NCI-H2029 treated with DMSO at 0.1 percent for 48 hours (cell line): Measurements from ENCODE around the gene SRGAP2C.
"Not testable (repeated sequence)": the region's sequence is repeated elsewhere in the genome, so short reads cannot be mapped to it uniquely, and the experiment has no call there.

Experiments
- DNase-seq: peaks from one replicate; lab custom pipeline; 2025; lab: John Stamatoyannopoulos, UW

The SRGAP2C gene

GRCh38 chr1:121337958-121338357 lies 153.2 kb downstream of the SRGAP2C start:
- DNase-seq, result not testable (repeated sequence)

GRCh38 chr1:121339611-121340010 lies 154.8 kb downstream of the SRGAP2C start:
- DNase-seq, result not testable (repeated sequence)

GRCh38 chr1:121343311-121343906 lies 158.6 kb downstream of the SRGAP2C start:
- not testable (repeated sequence) for DNase-seq

GRCh38 chr1:121344355-121344754 lies 159.6 kb downstream of the SRGAP2C start:
- not testable (repeated sequence) for DNase-seq

- DNase-seq, result not testable (repeated sequence)
Observed at GRCh38 chr1:121346654-121347053, 161.9 kb downstream of the SRGAP2C start.

DNA sequence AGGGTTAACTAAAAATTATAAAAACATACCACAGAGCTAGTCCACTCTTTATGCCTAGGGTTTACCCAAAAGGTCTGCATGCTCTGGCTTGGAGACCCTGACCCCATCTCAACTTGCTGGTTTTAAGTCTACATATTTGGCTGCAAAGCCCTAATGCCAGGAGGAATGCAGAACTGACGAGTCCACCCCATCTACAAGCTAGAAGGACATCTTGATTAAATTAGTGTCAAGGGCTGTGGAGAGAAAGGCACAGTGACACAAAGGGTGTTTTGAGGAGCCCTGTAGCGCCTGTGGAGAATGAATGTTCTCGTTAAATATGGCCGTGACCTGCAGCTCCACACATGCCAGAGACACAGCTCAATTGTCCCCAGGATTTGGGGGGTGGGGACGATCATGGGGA lies 162.7 kb downstream of the SRGAP2C start:
- not testable (repeated sequence) for DNase-seq

DNA sequence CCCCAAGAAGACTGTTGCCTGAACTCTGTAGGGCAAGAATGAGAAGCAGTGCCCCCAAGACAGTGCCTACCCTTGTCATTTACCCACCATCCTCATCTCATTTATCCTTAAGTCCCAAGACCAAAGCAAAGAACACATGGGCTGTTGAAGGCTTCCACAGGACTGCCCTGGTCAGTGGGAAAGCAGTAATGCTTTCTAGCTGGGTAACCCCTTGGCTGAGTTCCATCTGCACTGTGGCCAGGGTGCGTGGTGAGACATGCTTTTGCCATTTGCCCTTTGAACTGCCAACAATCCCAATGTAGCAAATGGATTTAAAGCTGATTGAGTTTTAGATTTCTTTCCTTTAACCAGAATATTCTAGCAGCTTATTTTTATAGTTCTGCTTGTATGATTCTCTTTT lies 163.3 kb downstream of the SRGAP2C start:
- not testable (repeated sequence) for DNase-seq

DNA sequence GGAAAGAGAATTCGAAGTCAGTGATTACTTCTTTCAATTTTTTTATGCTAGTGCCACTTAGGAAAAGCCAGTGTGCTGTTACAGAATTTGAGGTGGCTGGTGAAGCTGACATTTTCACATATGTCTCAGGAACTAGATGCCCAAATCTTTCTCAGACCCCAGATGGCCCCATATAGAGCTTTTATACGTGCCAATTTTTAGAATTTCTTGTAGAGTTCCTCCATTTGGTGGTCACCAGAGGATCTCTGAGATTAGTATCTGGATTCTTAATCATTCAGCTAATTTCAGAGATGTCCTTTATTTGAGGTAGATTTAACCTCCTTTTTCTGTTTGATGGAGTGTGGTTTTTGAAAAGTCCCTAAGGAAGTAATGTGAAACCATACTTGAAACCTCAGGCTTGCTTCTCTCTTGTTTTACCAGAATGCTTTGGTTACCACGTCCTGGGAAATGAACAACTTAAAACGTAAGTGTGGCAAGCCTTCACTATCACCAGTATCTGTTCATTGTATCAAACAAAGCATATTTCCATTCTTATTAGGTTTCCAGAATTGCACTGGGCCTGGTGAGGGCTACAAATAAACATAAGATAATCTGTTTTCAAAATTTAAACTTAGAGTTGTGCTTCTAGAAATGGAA lies 164.7 kb downstream of the SRGAP2C start:
- DNase-seq, result not testable (repeated sequence)

DNA sequence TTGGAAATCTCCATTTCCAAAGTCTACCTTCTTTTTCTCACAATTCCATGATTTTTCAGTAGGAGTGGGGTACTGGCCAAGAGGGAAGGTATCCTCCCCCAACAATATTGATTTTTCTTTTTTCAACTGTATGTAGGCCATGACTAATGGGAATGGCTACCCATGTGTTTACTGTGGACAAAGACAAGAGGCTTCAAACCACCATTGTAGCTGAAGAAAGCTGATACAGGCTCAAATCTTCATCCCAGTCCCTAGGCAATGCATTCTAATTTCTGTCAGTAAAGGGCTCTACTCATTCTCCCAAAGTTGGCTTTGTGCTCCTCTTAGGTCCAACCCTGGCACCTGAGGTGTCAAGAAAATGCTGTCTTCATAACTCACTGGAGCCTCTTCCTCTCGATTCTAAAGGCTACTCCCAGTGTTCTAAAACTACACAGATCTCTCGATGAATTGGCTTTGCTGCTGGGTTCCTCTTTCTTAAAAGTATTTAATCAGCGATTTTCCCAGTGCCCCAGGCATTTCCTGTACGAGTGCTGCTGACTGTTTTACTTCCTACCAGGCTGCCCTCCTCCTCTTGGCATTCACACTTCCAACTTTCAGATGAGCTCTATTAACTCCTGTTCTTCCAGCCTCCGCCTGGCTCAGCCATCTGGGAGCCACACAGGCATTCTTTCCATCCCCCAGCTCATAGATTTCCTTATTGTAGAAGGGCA lies 171.1 kb downstream of the SRGAP2C start:
- DNase-seq, result not testable (repeated sequence)

- DNase-seq, result not testable (repeated sequence)
Observed at GRCh38 chr1:121356819-121357218, 172.0 kb downstream of the SRGAP2C start.

DNA sequence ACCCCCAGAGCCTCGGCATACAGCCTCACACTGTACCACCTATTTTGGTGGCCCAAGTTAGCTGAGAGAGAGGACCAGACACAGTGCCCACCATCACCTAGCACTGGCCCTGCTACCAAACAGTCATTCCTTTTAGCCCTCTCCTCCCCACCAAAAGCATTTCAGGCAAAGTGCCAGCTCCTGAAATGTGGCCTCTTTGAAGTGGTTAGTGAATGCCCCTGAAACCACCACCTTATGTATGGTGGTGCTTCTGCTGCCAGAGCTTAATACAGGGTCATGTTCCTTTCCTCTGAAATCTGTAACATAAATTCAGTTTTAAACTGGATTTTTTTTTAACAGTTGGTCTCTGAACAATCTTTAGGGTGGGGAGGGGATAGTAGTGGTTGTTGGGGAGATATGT lies 175.8 kb downstream of the SRGAP2C start:
- DNase-seq, result not testable (repeated sequence)

- not testable (repeated sequence) for DNase-seq
Observed at GRCh38 chr1:121361451-121362233, 176.9 kb downstream of the SRGAP2C start.

GRCh38 chr1:121362234-121362883 lies 177.6 kb downstream of the SRGAP2C start:
- DNase-seq, result not testable (repeated sequence)

DNA sequence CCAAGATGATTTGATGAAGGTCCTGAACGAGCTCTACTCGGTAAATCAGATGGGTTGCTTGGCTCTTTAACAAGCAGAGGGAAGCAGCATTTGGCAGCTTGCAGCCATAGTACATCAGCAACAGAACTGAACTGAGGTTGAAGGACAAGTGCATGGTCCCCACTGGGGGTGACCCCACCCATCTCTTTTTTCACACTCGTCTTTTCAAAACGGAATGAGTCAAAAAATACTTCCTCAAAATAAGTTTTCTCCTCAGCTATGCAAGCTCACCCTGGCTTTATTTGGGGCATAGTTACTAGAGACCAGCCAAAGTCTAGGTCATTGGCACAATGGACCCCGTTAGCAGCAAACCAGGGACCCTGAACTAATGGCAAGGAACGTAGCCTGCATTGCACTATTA lies 180.5 kb downstream of the SRGAP2C start:
- DNase-seq, result not testable (repeated sequence)

DNA sequence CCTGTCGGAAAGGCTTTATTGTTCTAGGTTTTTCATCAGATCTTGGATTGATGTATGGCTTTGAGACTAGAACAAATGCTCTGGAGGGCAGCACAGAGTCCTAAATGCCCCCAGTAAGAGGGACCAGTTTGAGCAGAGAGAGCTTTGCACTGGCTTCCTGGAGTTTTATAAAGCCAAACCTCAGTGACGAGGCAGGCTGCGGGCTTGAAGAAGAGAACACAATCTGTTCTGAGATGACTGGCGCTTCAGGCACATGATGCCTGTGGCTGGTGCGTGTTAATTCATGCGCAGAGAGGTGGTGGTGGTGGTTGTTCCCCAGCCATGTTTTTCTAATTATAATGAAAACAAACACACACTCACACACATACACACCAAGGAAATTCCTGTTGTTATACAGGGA lies 180.9 kb downstream of the SRGAP2C start:
- not testable (repeated sequence) for DNase-seq

GRCh38 chr1:121366171-121366570 lies 181.4 kb downstream of the SRGAP2C start:
- DNase-seq, result not testable (repeated sequence)

- DNase-seq, result not testable (repeated sequence)
Observed at GRCh38 chr1:121368910-121369309, 184.1 kb downstream of the SRGAP2C start.

- DNase-seq, result not testable (repeated sequence)
Observed at GRCh38 chr1:121369959-121370358, 185.2 kb downstream of the SRGAP2C start.

- not testable (repeated sequence) for DNase-seq
Observed at GRCh38 chr1:121374851-121375367, 190.1 kb downstream of the SRGAP2C start.

- DNase-seq, result not testable (repeated sequence)
Observed at GRCh38 chr1:121376986-121377385, 192.2 kb downstream of the SRGAP2C start.

DNA sequence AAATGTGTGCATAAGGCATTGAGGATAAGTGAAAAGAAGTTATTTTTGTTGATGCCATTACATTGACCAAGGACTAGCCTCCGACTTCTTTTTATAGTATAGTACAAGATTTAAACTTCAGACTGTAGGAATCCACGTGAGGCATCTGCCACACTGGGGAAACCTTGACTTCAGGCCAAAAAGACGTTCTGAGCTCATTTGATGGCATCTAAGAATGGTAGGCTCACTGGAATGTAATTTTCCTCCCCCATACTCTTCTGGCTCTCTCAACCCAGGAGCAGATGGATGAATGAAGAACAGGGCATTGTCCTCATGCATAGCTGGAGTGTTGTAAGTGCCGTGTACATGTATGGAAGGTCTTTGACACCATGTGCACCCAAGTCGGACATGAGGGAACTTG lies 194.0 kb downstream of the SRGAP2C start:
- not testable (repeated sequence) for DNase-seq
